Body of pancreas (tissue), 4 donors: ENCODE measurements around the gene USP7.

ENCODE experiments used
- POLR2A ChIP-seq, 3 donors: fragments of 450-650 bp; IDR thresholded peaks; one replicate each; pipeline ENCODE4 v1.6.1; 2016; ENCODE audit warnings: antibody characterized with exemption in 3 of 3, mild to moderate bottlenecking in 2 of 3
- TF ChIP-seq, protein P1 (sequence below), 7 experiments: fragments of 450-650 bp in 4 of 7; fragments of 200-600 bp in 3 of 7; sonication (generic) in 3 of 7; IDR thresholded peaks; one replicate each; pipeline ENCODE4 v1.5.1; 2016 to 2019; ENCODE audit warnings: antibody characterized with exemption in 7 of 7

DNA sequence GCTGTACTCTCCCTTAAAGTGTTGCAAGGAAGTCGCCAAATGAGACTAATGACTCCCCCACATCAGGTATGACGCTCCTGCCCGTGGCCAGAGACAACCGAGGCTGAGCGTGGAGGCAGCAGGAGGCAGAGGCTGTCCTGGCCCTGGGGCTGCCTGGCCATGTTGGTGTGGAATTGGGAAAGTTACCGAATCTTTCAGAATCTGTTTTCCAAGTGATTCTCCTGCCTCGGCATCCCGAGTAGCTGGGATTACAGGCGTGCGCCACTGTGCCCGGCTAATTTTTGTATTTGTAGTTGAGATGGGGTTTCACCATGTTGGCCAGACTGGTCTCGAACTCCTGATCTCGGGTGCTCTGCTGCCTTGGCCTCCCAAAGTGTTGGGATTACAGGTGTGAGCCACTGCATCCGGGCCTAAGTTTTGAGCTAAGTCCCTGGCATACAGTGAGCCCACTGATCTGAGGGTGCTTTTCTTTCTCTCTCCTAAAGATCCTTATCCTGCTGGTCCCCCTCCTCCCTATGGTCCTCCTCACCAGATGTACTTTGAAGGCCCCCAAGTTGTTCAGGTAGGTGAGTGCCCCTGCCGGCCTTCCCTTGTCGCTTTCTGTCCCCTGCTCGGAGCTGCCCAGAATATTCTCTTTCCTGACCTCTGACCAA is 80.9 kb downstream of the USP7 start:
- TF ChIP-seq, protein P1, sequence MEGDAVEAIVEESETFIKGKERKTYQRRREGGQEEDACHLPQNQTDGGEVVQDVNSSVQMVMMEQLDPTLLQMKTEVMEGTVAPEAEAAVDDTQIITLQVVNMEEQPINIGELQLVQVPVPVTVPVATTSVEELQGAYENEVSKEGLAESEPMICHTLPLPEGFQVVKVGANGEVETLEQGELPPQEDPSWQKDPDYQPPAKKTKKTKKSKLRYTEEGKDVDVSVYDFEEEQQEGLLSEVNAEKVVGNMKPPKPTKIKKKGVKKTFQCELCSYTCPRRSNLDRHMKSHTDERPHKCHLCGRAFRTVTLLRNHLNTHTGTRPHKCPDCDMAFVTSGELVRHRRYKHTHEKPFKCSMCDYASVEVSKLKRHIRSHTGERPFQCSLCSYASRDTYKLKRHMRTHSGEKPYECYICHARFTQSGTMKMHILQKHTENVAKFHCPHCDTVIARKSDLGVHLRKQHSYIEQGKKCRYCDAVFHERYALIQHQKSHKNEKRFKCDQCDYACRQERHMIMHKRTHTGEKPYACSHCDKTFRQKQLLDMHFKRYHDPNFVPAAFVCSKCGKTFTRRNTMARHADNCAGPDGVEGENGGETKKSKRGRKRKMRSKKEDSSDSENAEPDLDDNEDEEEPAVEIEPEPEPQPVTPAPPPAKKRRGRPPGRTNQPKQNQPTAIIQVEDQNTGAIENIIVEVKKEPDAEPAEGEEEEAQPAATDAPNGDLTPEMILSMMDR (IDR thresholded peaks at IDR 0.05): no peak
- TF ChIP-seq POLR2A (IDR thresholded peaks at IDR 0.05): no peak
